Measurements from ENCODE around the gene APBA1.
"Not testable (repeated sequence)": the region's sequence is repeated elsewhere in the genome, so short reads cannot be mapped to it uniquely, and the experiment has no call there.

DNA sequence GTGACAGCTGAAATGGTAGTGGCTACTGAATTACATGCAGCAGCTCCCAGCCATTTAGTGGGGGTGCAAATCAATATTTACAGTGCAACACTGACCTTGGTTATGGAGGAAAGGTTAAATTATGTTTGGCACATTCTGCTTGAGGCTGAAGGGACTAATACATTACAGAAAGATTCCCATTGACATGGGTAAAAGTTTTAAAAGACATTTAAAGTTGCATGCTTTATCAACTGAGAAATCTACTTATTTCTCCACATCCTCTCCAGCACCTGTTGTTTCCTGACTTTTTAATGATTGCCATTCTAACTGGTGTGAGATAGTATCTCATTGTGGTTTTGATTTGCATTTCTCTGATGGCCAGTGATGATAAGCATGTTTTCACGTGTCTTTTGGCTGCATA lies 75.3 kb downstream of the APBA1 start:
- TF ChIP-seq, protein P1, sequence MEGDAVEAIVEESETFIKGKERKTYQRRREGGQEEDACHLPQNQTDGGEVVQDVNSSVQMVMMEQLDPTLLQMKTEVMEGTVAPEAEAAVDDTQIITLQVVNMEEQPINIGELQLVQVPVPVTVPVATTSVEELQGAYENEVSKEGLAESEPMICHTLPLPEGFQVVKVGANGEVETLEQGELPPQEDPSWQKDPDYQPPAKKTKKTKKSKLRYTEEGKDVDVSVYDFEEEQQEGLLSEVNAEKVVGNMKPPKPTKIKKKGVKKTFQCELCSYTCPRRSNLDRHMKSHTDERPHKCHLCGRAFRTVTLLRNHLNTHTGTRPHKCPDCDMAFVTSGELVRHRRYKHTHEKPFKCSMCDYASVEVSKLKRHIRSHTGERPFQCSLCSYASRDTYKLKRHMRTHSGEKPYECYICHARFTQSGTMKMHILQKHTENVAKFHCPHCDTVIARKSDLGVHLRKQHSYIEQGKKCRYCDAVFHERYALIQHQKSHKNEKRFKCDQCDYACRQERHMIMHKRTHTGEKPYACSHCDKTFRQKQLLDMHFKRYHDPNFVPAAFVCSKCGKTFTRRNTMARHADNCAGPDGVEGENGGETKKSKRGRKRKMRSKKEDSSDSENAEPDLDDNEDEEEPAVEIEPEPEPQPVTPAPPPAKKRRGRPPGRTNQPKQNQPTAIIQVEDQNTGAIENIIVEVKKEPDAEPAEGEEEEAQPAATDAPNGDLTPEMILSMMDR (IDR thresholded peaks at IDR 0.05): not testable (repeated sequence)
- not testable (repeated sequence) for TF ChIP-seq EZH2, EZH2phosphoT487 (IDR thresholded peaks at IDR 0.05)

Data from neural progenitor cell (in vitro differentiated cells).